Measurements from ENCODE around the gene HS6ST3. TPM values are rescaled to one million over a fixed set of nuclear protein-coding genes. Genes with fewer than 3 reads are reported as not detected.

The HS6ST3 gene
- total and polyA plus RNA-seq, 7 donors: under 0.01 to 0.71 (median 0.33) TPM; not detected in 2

DNA sequence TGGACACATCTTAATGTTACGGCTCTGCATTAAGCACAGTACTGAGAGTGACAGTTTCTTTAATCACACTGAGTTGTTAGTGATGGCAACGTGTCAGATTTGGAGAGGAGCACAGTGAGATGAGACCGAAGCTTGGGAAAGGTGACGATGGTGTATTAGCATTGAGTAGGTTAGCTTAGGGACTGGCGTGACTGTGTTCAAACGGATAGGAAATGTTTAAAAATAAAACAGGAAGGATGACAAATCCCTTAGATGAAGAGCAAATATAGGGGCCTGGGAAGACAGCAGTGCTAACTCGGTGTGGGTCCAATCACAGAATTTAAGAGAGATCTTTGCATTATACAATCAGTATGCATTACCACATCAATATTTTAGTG is 384.3 kb downstream of the HS6ST3 start:
- intact Hi-C loops (cut with DNase I): no loop called here
- WGBS, 2 donors: 81 to 82% methylated on average over 7 of the region's 7 CpGs
- H3K9me3 ChIP-seq: no peaks in the 10 kb centered on the region
- TF ChIP-seq EP300 (IDR thresholded peaks at IDR 0.05) (no peak), POLR2A (IDR thresholded peaks at IDR 0.05) (no peak), POLR2AphosphoS5 (IDR thresholded peaks at IDR 0.05) (no peak)
- TF ChIP-seq, protein P1, sequence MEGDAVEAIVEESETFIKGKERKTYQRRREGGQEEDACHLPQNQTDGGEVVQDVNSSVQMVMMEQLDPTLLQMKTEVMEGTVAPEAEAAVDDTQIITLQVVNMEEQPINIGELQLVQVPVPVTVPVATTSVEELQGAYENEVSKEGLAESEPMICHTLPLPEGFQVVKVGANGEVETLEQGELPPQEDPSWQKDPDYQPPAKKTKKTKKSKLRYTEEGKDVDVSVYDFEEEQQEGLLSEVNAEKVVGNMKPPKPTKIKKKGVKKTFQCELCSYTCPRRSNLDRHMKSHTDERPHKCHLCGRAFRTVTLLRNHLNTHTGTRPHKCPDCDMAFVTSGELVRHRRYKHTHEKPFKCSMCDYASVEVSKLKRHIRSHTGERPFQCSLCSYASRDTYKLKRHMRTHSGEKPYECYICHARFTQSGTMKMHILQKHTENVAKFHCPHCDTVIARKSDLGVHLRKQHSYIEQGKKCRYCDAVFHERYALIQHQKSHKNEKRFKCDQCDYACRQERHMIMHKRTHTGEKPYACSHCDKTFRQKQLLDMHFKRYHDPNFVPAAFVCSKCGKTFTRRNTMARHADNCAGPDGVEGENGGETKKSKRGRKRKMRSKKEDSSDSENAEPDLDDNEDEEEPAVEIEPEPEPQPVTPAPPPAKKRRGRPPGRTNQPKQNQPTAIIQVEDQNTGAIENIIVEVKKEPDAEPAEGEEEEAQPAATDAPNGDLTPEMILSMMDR (IDR thresholded peaks at IDR 0.05): no peak
- no peak for DNase-seq
- no peak overlapping the region for H3K27ac ChIP-seq
- H3K36me3 ChIP-seq: no peaks in the 10 kb centered on the region
- no peak overlapping the region for H3K4me3 ChIP-seq
- no peaks in the 10 kb centered on the region for H3K27me3 ChIP-seq
- H3K4me1 ChIP-seq: no peaks in the 10 kb centered on the region

DNA sequence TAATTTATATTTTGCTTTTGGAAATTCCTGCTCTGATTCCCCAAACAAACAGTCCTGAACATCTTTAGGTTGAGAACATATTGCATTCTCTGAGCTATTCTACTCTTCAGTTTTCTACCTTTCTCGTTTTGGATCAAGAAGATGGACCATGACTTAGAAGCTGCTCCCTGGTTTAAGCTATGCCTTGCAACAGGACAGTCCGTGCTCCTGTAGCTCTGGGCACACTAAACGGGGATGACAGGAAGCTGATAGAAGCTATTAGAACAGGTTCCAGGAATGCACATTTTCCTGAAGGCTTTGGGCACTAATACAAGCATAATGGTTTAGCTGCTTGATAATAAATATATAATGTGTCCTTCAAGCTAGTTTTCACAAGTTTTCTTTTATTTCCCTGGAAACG is 385.2 kb downstream of the HS6ST3 start:
- 67 to 78% methylated on average over 4 of the region's 4 CpGs for WGBS, 2 donors
- intact Hi-C loops (cut with DNase I): no loop called here
- H3K27ac ChIP-seq: no peak overlapping the region
- no peak for TF ChIP-seq POLR2AphosphoS5 (IDR thresholded peaks at IDR 0.05)
- no peak for TF ChIP-seq POLR2A (IDR thresholded peaks at IDR 0.05)
- TF ChIP-seq, protein P1 (IDR thresholded peaks at IDR 0.05): no peak
- TF ChIP-seq EP300 (IDR thresholded peaks at IDR 0.05): no peak
- H3K9me3 ChIP-seq: no peaks in the 10 kb centered on the region
- no peaks in the 10 kb centered on the region for H3K27me3 ChIP-seq
- H3K4me3 ChIP-seq: no peak overlapping the region
- H3K36me3 ChIP-seq: no peaks in the 10 kb centered on the region
- H3K4me1 ChIP-seq: no peaks in the 10 kb centered on the region
- DNase-seq: no peak

DNA sequence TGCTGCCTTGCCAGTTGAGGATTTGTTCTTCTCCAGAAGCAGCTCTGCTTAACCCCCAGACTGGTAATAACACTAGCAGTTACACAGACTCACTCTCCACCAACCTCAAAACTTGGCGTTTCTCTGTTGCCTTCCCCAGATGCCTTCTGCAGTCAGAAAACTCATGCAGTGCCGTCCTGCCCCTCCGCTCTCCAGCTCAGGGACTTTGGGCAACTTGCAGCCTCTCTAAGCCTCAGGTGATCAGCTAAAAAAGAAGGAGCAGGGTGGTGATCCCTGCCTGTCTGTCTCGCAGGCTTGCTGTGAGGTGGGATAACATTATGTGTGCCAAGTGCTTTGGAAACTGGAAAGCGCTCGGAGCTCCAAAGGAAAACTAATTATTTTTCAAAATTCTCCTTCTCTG is 391.6 kb downstream of the HS6ST3 start:
- intact Hi-C loops (cut with DNase I): no loop called here
- TF ChIP-seq EP300 (IDR thresholded peaks at IDR 0.05): no peak
- TF ChIP-seq, protein P1 (IDR thresholded peaks at IDR 0.05): no peak
- TF ChIP-seq POLR2AphosphoS5 (IDR thresholded peaks at IDR 0.05): no peak
- no peak for TF ChIP-seq POLR2A (IDR thresholded peaks at IDR 0.05)
- WGBS, 2 donors: 73 to 80% methylated on average over 6 of the region's 6 CpGs

DNA sequence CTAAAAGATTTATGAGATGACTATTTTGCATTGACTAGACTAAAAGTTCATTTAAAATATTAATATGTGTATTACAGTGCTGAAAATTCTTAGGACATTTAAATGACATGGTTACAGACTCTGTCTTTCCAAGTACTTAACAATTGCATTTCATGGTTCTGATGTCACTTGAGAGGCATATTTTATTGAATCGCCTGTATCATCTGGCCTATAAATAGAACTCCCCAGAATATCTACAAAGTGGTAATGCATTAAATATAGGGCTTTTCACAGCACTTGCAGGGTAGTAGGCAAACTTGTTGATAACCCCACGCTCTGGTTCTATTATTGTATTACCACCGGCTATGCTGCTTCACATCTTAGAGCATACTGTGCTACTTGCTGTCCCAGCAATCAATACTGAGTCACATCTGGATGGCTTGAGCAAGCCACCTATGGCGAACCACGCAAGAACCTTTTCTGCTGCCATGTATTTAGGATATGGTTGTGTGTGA is 400.6 kb downstream of the HS6ST3 start:
- no peaks in the 10 kb centered on the region for H3K4me1 ChIP-seq
- H3K4me3 ChIP-seq: no peak overlapping the region
- H3K27me3 ChIP-seq: no peaks in the 10 kb centered on the region
- no peaks in the 10 kb centered on the region for H3K9me3 ChIP-seq
- no peak for DNase-seq
- TF ChIP-seq EP300 (IDR thresholded peaks at IDR 0.05) (no peak), POLR2AphosphoS5 (IDR thresholded peaks at IDR 0.05) (no peak), POLR2A (IDR thresholded peaks at IDR 0.05) (no peak)
- TF ChIP-seq, protein P1 (IDR thresholded peaks at IDR 0.05): no peak
- intact Hi-C loops (cut with DNase I): no loop called here
- 88 to 94% methylated on average over 5 of the region's 5 CpGs for WGBS, 2 donors
- H3K27ac ChIP-seq: no peak overlapping the region
- no peaks in the 10 kb centered on the region for H3K36me3 ChIP-seq

More for the DNA sequence above, 391.6 kb downstream of the HS6ST3 start:
- H3K27me3 ChIP-seq: no peaks in the 10 kb centered on the region
- no peak overlapping the region for H3K27ac ChIP-seq
- peaks cover 0 to 3% (median 0%) of the 10 kb centered on the region in 4 donors for H3K9me3 ChIP-seq
- no peak overlapping the region for H3K4me3 ChIP-seq
- no peak for DNase-seq
- H3K36me3 ChIP-seq: no peaks in the 10 kb centered on the region
- no peaks in the 10 kb centered on the region for H3K4me1 ChIP-seq

DNA sequence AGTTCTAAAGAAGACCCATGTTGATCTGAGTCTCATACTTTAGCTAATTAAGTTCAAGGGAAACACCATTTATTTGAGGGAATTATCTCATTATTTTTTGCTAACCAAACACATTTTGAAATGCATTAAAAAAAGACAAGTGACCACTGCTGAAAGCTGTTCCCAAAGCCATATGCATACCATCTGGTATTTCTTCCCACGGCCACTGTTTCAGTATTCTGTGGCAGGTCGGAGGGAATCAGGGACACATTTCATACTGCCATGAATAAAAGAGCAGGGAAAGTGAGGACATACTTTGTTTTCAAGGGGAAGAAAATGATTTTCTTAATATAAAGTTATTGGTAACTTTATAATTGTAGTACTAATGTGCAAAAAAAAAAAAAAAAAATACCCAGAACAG is 401.2 kb downstream of the HS6ST3 start:
- H3K27ac ChIP-seq: no peak overlapping the region
- TF ChIP-seq, protein P1 (IDR thresholded peaks at IDR 0.05): no peak
- TF ChIP-seq POLR2A (IDR thresholded peaks at IDR 0.05) (no peak), EP300 (IDR thresholded peaks at IDR 0.05) (no peak), POLR2AphosphoS5 (IDR thresholded peaks at IDR 0.05) (no peak)
- no peak for DNase-seq
- no peaks in the 10 kb centered on the region for H3K4me1 ChIP-seq
- no peaks in the 10 kb centered on the region for H3K36me3 ChIP-seq
- H3K27me3 ChIP-seq: no peaks in the 10 kb centered on the region
- 88 to 89% methylated on average over 2 of the region's 2 CpGs for WGBS, 2 donors
- H3K4me3 ChIP-seq: no peak overlapping the region
- intact Hi-C loops (cut with DNase I): no loop called here
- H3K9me3 ChIP-seq: no peaks in the 10 kb centered on the region

All from sigmoid colon (tissue), 7 donors.